Measurements from ENCODE around the gene TDG.

TDG gene

GRCh38 chr12:103965590-103966504 lies at the start of gene TDG:
TSS of gene TDG (plus strand) at chr12:103965872. CDS start at chr12:103966038, 166 bp downstream.
- DNase-seq, result peak; percentile 100

- no peak for DNase-seq
Measured at GRCh38 chr12:103917873-103918272, 47.8 kb upstream of the TDG start.

- peak; percentile 81 for DNase-seq
Measured at GRCh38 chr12:103924761-103925641, 40.7 kb upstream of the TDG start.

- no peak for DNase-seq
Measured at GRCh38 chr12:103928682-103929045, 37.0 kb upstream of the TDG start.

- DNase-seq, result peak; percentile 93
Measured at GRCh38 chr12:103929046-103929783, 36.5 kb upstream of the TDG start.

GRCh38 chr12:103929784-103930033 lies 36.0 kb upstream of the TDG start:
- DNase-seq, result no peak

GRCh38 chr12:103930034-103930786 lies 35.5 kb upstream of the TDG start, which contains the start of gene HSP90B1:
TSS of gene HSP90B1 (plus strand) at chr12:103930410. CDS start at chr12:103930516, 106 bp downstream.
- peak; percentile 100 for DNase-seq

- peak; percentile 15 for DNase-seq
Measured at GRCh38 chr12:103930787-103931735, 34.6 kb upstream of the TDG start.

- DNase-seq, result no peak
Measured at GRCh38 chr12:103933237-103933636, 32.4 kb upstream of the TDG start.

GRCh38 chr12:103936679-103937078 lies 29.0 kb upstream of the TDG start:
- no peak for DNase-seq

- DNase-seq, result no peak
Measured at GRCh38 chr12:103944964-103945363, 20.7 kb upstream of the TDG start.

- DNase-seq, result peak; percentile 21
Measured at GRCh38 chr12:103947871-103948555, 17.7 kb upstream of the TDG start.

GRCh38 chr12:103948746-103949406 lies 16.8 kb upstream of the TDG start:
- no peak for DNase-seq

GRCh38 chr12:103952497-103952896 lies 13.2 kb upstream of the TDG start:
- DNase-seq, result no peak

GRCh38 chr12:103955811-103956508 lies 9.7 kb upstream of the TDG start:
- no peak for DNase-seq

GRCh38 chr12:103956509-103957027 lies 9.1 kb upstream of the TDG start:
- no peak for DNase-seq

- no peak for DNase-seq
Measured at GRCh38 chr12:103957865-103958388, 7.7 kb upstream of the TDG start.

GRCh38 chr12:103958621-103959020 lies 7.1 kb upstream of the TDG start:
- no peak for DNase-seq

Measured in HCEC 1CT (cell line).